Adrenal gland (tissue), 12 donors: Measurements from ENCODE around the gene PTCHD1. TPM values are rescaled to one million over a fixed set of nuclear protein-coding genes. Genes with fewer than 3 reads are reported as not detected.

ENCODE experiments used
- DNase-seq, 7 donors: peaks; one replicate each; pipeline ENCODE4 v3.0.0-alpha.2; 2019 to 2020
- H3K27ac ChIP-seq, 5 donors: fragments of 200-600 bp; sonication (generic) in 4 of 5; 1 replicate in 3 of 5; 2 replicates in 2 of 5; pipeline versions ENCODE4 v1.5.1 to v1.8.0; 2016 to 2020; ENCODE audit warnings: mild to moderate bottlenecking in 1 of 5
- H3K27me3 ChIP-seq: fragments of 200-600 bp; 2 replicates; pipeline ENCODE4 v1.8.0; 2021
- H3K36me3 ChIP-seq, 2 donors: fragments of 200-600 bp; replicated peaks in 1 of 2; 1 replicate in 1 of 2; 2 replicates in 1 of 2; pipeline versions ENCODE4 v1.5.1 to v1.8.0; 2018 to 2022
- H3K4me1 ChIP-seq, 2 donors: fragments of 200-600 bp; replicated peaks in 1 of 2; 1 replicate in 1 of 2; 2 replicates in 1 of 2; pipeline versions ENCODE4 v1.5.1 to v1.8.0; 2018 to 2021
- H3K4me3 ChIP-seq, 4 donors: fragments of 200-600 bp; sonication (generic) in 3 of 4; one replicate each; pipeline ENCODE4 v1.5.1; 2016 to 2018
- H3K9me3 ChIP-seq, 3 donors: fragments of 200-600 bp; sonication (generic) in 1 of 3; replicated peaks in 1 of 3; 1 replicate in 2 of 3; 2 replicates in 1 of 3; pipeline versions ENCODE4 v1.5.1 to v1.8.0; 2016 to 2021
- CTCF ChIP-seq, 6 experiments: fragments of 450-650 bp in 4 of 6; fragments of 200-600 bp in 2 of 6; sonication (generic) in 1 of 6; IDR thresholded peaks; 1 replicate in 5 of 6; 2 replicates in 1 of 6; pipeline versions ENCODE4 v1.5.1 to v1.8.0; 2016 to 2021; ENCODE audit warnings: antibody characterized with exemption in 6 of 6, mild to moderate bottlenecking in 2 of 6, moderate library complexity in 1 of 6
- POLR2A ChIP-seq, 2 donors: fragments of 450-650 bp; IDR thresholded peaks; one replicate each; pipeline ENCODE4 v1.6.1; 2017; ENCODE audit warnings: antibody characterized with exemption in 2 of 2, mild to moderate bottlenecking in 2 of 2, moderate library complexity in 1 of 2
- WGBS, 4 donors: extraction: QIAGEN DNeasy Blood & Tissue Kit in 2 of 4; methylation state at CpG; one replicate each; pipeline versions ENCODE4 v1.1.5 to v1.1.7; 2013 to 2017; 5-methylcytosine and 5-hydroxymethylcytosine counted together
- intact Hi-C, 2 donors: fragments of 100-400 bp; cut with DNase I; formaldehyde crosslinking; loops; one replicate each; pipeline versions ENCODE4 v1.14.1 to v1.15.0; 2022 to 2023
- polyA plus RNA-seq, 3 donors: library from polyadenylated mRNA; stranded (reverse); fragments of 200-250 nt in 2 of 3; fragments of 350-450 nt in 1 of 3; fragmentation: Illumina TruSeq in 1 of 3; extraction: RNeasy Lipid Tissue Mini Kit (QIAGEN cat#74804) in 1 of 3; gene quantifications; one replicate each; pipeline ENCODE4 v1.2.3, GENCODE V29; 2013 to 2014
- total RNA-seq, 9 donors: library from RNA; depleted of rRNA in 4 of 9; stranded (reverse); fragments of >200 nt in 4 of 9; fragments of 120-200 nt in 1 of 9; fragmentation: NEBNext Ultra II Directional in 1 of 9; extraction: Animal tissue kit (Norgen Biotek cat#: 25700) in 1 of 9; gene quantifications; one replicate each; pipeline versions ENCODE4 v1.1.0 to v1.2.4, GENCODE V29; 2013 to 2023
- donor health status: healthy with polysubstance abuse.
- donor health status: Bipolar disorder and iron deficiency.
- donor health status: DM: yes; HTN: yes; CAD: no.
- donor health status: DM: no; HTN: no; CAD: no.
- donor health status: DM: no; HTN: no; CAD: no.
- donor health status: DM: yes; HTN: yes; CAD: no.

Gene PTCHD1
- total and polyA plus RNA-seq, 12 donors = 0.07 to 1.7 (median 0.11) TPM; not detected in 5

- H3K9me3 ChIP-seq = no peaks in the 10 kb centered on the region
- TF ChIP-seq POLR2A (IDR thresholded peaks at IDR 0.05) (no peak), CTCF (IDR thresholded peaks at IDR 0.05) (no peak)
- no peaks in the 10 kb centered on the region for H3K36me3 ChIP-seq
- intact Hi-C loops = no loop called here
- no peak overlapping the region for H3K27ac ChIP-seq
- no peak for DNase-seq
- H3K27me3 ChIP-seq = peaks cover 52% of the 10 kb centered on the region
- H3K4me3 ChIP-seq = peak overlapping the region in 1 of 4 donors; percentile 9
- WGBS, 4 donors = 1 to 65% (median 39%) methylated on average over 4 to 60 of the region's 63 CpGs; no CpG with 5 or more reads in 1 of the 4 donors
- no peaks in the 10 kb centered on the region for H3K4me1 ChIP-seq
Observed at GRCh38 chrX:23334521-23334847, 165 bp upstream of the PTCHD1 start.

DNA sequence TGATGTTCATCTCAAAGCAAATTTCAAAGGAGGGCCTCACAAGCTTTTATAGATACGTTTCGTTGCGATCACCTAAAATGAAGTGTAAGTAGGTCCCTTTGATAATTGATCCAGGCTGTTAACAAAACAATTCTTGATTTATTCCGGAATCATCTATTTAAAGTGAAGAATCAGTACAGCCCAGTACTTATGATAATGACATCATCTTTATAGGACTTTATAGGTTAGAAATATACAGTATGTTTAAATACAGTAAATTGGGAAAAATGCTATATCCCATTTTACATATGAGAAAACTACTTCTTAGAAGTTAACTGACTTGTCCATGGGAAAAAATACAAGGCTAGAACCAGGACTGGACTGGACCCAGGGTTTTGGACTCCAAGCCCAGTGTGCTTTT is 3.7 kb downstream of the PTCHD1 start:
- Histone ChIP-seq H3K9me3 (no peaks in the 10 kb centered on the region), H3K27ac (no peak overlapping the region), H3K27me3 (peaks cover 37% of the 10 kb centered on the region), H3K36me3 (no peaks in the 10 kb centered on the region), H3K4me1 (no peaks in the 10 kb centered on the region), H3K4me3 (no peak overlapping the region)
- WGBS, 4 donors = 71 to 87% (median 80%) methylated on average over 4 of the region's 4 CpGs
- DNase-seq = no peak
- TF ChIP-seq CTCF (IDR thresholded peaks at IDR 0.05) (no peak), POLR2A (IDR thresholded peaks at IDR 0.05) (no peak)
- intact Hi-C loops = no loop called here

DNA sequence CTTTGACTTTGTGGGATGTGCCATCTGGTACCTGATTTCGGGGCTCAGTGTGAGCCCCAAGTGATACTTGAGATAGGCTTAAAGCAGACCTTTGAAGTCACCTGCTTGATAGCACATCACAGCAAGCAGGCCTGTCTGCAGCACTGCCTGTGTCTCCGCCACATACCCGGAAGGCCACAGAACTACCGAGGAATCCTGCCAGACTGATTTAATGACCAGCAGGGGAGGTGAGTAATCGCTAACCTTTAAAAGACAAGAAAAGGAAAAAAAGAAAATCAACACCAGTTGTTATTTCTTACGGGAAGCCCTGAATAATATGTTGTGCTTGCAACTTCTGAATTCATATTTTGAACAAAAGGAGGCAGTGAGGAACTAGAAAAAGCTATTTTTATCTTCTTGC is 6.8 kb downstream of the PTCHD1 start:
- Histone ChIP-seq H3K36me3 (no peaks in the 10 kb centered on the region), H3K27me3 (peaks cover 27% of the 10 kb centered on the region), H3K4me3 (no peak overlapping the region), H3K27ac (no peak overlapping the region), H3K9me3 (no peaks in the 10 kb centered on the region), H3K4me1 (no peaks in the 10 kb centered on the region)
- intact Hi-C loops = no loop called here
- DNase-seq = peak in 3 of 7 donors; percentile 2 to 24 (median 19)
- TF ChIP-seq POLR2A (IDR thresholded peaks at IDR 0.05) (no peak), CTCF (IDR thresholded peaks at IDR 0.05) (no peak)
- 24 to 47% (median 35%) methylated on average over 5 to 6 of the region's 6 CpGs for WGBS, 4 donors

DNA sequence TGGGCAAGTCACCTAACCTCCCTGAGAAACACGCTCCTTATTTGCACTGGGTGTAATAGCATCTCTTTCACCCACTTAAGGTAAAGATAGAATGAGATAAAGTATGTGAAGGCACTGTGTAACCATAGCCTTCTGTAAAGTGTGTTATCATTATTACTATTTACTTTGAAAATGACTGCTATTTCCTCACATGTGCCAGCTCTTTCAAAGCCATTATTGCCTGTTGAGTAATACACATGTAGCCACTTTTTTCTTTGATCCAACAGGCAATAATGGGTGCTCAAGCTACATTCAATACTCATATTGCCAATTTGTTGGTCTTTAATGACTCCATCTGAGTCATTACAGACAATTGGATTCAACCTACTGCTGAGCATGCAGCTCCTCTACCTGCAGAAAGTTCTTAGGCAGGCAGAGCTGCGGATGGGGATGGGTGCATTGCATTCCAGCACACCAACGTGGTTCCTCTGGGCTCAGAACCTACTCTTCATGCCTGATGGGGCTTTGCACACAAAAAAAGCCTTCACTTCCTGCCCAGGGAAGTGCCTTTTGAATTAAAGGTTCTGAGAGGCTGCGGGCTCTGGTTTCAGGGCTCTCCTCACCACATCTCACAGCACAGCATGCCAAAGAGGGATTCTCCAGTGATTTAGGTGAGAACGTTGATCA is 9.7 kb downstream of the PTCHD1 start:
- no peak overlapping the region for H3K27ac ChIP-seq
- intact Hi-C loops = no loop called here
- WGBS, 4 donors = 49 to 56% (median 53%) methylated on average over 3 to 5 of the region's 5 CpGs
- peaks cover 20% of the 10 kb centered on the region for H3K27me3 ChIP-seq
- H3K4me1 ChIP-seq = no peaks in the 10 kb centered on the region
- no peaks in the 10 kb centered on the region for H3K9me3 ChIP-seq
- TF ChIP-seq CTCF (IDR thresholded peaks at IDR 0.05) (no peak), POLR2A (IDR thresholded peaks at IDR 0.05) (no peak)
- DNase-seq = no peak
- H3K36me3 ChIP-seq = no peaks in the 10 kb centered on the region
- no peak overlapping the region for H3K4me3 ChIP-seq
